HG02610 (cell line): ENCODE measurements around the gene SURF1.
"Not testable (repeated sequence)": the region's sequence is repeated elsewhere in the genome, so short reads cannot be mapped to it uniquely, and the experiment has no call there.

Experiments used
- ATAC-seq: cut with Tn5 transposase; IDR thresholded peaks from one replicate; pipeline ENCODE4 v1.9.1; 2021; ENCODE audit warnings: mild to moderate bottlenecking, moderate library complexity; ENCODE audit not compliant: unreplicated experiment

Gene SURF1

DNA sequence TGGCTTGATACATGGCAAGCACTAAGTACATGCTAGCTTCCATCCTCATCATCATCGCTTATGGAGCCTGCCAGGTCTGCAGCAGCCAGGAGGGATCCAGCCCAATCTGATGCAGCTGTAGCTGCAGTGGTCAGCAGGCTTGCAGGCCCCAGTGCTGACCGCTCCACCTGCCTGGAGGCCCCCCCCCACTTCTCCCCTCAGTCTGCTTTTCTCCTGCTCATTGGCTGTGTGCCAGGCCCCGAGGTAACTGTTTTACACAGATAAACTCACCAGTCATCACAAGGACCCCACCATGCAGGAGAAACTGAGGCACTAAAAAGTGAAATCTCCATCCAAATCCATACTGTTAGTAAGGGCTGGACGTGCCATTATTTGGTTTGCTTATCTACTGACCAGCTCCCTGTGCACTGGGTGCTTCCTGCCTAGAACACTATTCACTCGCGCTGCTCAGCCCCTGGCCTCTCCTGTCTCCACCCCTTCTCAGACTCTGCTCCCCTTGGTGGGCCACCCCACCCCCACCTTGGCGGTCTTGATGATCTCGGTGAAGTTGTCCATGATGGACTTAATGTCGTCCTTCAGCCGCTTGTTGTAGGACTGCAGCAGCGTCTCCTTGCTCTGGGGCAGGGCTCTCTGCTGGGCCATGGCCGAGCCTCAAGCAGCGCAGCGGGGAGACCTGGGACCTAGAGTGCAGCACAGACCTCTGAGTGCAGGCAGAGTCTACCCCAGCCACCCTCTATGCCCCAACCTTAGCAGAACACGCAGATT lies 10.1 kb downstream of the SURF1 start:
- no peak for ATAC-seq

DNA sequence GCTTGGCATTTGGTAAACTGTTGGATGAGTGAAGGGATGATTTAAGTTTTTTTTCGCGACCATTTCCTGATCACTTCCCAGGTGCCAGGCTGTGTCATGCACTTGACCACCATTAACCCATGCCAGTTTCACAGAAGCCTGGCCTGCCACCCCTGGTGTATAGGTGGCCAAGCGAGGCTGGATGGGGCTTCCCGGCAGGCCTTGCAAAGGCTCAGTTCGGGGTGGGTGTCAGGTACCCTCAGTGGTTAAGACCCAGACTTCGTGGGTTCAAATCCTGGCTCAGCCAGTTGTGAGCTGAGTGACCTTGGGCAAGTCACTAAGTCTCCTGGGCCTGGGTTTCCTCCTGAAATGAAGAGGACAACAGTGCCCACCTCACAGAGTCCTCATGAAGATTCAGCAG lies 10.7 kb downstream of the SURF1 start:
- no peak for ATAC-seq

DNA sequence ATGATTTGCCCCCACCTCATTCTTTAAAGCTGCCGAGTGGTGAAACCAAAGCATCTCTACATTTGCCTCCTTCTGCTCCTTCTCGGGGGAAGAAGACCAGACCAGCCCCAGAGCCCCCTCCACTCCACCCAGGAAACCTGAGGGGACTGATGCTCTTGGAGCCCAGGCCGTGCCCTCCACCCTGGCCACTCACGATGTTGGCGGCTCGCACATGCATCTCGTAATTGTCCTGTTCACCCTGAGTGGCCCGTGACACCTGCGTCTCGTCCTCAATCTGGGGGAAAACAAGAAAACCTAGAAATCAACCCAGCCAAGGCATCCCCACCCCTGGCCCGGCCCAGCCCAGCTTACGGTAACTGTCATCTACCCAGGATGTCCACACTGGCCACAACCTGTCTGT lies 11.3 kb downstream of the SURF1 start:
- no peak for ATAC-seq

DNA sequence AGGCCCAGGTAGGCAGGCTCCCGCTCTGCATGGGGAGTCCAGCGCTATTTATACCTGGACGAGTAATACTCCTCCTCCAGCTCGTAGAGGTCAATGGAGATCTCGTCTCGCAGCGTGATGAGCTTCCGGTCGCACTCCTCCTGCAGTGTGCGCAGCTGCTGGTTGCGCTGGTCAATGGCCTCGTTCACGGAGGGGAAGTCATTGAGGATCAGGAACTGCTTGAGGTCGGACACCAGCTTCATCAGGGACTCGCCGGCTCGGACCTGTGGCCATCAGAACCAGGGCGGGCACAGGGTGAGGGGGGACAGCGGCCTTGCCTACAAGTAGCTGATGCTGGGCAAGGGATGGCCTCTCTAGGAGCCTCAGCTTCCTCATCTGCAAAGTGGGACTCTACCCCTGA lies 12.2 kb downstream of the SURF1 start:
- ATAC-seq, result no peak

DNA sequence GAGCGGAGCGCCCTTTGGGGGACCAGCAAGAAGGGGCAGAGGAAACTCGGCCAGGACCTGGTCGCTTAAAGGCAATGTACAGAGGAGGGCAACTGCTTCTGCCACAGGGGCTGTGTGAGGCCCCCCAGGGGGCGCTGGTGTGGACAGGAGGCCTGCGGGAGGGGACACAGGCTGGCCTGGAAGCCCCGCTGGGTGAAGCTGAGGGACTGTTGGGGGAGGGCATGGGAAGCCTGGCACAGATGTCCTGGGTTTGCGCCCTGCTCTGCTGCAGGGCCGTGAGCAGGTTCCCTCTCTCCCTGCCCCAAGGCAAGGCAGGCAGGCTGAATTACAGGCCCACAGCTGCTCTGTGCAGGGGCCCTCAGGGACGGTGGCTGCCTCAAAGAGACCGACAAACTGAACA lies 13.7 kb downstream of the SURF1 start:
- no peak for ATAC-seq

DNA sequence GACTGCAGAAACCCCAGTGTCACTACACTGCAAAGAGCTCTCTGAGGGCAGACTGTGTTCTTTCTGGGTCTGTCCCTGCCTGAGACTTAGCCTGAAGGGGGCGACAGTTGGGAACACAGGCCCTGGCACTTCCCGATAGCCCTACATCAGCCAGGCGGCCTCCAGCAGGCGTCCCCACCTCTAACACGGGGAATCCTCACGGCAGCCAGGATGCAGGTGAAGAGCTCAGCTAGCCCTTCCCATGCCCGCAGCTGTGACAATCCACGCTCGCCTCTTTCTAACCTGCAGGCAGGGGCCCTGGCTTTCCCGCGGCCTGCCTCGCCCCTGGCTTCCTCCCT lies 14.2 kb downstream of the SURF1 start:
- ATAC-seq, result no peak

DNA sequence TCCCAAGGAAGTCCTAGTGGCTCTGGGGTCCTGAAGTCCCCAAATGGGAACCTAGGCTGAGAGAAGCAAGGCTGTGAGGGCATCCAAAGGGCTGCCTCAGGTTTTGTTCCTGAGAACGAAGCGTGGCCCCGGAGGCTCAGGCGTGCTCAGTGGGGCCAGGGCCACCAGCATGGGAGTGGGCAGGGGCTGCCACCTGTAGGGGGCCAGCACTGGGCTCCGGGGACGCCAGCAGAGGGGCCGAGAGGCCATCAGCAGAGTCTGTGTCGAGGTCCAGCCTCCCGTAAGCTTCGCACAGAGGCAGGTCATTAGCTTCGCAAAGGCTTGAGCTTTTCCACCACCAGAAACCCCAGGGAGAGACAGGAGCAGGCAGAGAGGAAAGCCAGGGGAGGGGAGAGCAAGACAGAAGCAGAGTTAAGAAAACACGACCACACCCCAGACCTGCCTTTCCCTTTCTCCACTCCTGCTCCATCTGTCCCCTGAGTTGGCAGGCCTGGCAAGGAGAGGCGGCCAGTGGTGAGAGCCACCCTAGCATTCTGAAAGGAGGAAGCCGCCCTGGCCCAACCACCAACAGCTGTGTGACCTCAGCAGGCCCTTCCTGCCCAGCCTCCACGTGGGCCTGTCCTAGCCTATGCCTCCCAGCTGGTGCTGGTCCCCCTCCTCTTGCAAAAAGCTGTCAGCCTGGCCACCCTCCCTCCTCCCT lies 14.8 kb downstream of the SURF1 start:
- no peak for ATAC-seq

DNA sequence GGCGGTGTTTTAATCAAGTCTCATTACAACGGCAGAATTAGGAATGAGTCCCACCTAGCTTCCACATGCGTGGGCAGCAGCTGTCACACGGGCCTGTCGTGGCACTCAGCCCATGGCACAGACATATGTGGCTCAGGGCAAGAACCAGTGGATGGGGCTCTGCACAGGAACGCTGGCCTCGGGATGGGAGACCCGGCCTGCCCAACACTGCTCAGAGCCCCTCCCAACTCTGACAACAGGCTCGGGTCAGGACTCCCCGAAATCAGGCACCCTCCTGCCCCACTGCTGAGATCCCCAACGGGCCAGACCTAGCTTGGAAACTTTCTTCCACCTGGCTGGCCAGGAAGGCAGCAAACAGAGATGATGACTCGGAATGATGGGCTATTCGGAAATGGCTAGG lies 15.4 kb downstream of the SURF1 start:
- ATAC-seq, result no peak

DNA sequence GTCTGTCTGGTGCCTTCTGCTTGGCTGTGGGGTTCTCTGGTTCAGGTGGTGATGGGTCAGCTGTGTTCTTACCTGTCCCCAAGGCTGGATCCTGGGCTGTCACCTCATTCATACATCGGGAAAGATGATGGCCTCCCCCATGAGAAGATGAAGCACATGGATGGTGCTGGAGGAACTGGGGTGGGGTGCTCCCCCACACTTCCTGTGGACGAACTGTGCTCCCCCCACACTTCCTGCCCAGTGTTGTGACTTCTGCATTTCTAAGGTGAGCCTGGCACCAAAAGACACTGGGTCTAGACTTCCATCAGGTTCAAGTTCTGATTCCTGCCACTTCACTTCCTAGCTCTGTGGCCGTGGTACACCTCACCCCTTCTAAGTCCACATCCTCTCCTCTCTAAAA lies 16.0 kb downstream of the SURF1 start:
- no peak for ATAC-seq

DNA sequence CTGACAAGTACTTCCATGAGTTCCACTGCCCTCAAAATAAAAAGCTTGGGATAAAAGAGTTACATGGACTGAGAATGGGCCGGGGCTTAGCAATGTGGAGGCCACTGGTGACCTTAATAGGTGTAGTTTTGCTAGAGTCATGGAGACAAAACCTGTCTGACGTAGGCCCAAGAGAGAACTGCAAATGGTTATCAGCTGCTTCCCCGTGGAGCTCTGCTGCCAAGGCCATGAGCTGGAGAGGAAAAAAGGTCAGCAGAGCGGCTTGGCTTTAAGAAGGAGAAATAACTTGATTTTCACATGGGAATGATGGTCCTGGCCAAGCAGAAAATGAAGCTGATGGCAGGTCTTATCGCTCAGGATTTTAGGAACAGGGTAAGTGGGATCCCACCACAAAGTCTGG lies 16.6 kb downstream of the SURF1 start:
- no peak for ATAC-seq

DNA sequence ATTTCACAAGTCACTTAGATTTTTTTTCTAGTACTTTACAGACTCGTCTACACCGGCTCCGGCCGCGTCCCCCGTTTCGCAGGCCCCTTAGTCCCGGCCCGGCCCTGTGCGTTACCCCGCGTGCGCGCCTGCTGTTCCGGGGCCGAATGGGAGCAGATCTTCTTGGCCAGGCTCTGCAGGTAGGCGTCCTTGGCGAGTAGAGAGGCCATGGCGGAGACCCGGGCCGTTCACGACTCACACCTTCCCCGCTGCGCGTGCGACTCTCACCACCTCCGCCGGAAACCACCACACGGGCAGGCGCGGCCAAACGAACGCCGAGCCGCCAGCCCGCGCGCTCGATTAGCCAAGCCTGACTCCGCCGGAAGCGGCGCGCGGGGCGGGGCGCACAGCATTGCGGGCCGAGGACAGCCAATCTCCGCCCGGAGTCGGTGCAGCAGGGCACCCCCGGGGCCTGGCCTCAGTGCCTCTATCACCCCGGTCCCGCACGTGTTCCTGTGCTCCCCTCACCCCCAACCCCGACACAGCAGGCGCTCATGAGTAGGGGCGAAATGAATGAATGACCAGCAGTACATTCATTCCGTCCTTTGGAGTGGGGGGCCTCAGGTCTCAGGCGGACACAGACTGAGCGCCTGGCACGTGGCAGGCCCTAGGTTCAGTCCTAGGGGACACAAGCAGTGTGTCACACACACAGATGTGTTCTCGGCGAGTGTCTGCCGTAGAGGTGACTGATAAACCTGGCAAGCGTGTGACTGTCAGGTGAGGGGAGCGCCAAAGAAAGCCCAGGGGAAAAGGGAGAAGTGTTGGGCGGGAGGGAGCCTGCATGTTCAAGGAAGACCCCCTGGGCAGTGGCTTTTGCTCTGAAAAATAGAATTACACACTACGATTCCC lies 20.1 kb downstream of the SURF1 start, which contains the start of gene SURF6:
TSS of gene SURF6 (minus strand) at position 265 of the 888 bp plus-strand sequence. CDS start at position 209, 56 bp downstream.
- peak; percentile 84 for ATAC-seq

DNA sequence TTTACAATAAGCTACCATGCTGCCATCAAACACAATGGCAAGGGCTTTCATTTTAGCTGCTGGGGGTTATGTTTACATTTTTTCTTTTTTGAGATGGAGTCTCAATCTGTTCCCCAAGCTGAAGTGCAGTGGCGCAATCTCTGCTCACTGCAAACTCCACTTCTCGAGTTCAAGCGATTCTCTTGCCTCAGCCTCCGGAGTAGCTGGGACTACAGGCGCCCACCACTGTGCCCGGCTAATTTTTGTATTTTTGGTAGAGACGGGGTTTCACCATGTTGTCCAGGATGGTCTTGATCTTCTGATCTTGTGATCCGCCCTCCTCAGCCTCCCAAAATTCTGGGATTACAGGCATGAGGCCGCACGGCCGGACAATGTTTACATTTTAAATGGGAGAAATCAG lies 21.4 kb downstream of the SURF1 start:
- ATAC-seq, result not testable (repeated sequence)

DNA sequence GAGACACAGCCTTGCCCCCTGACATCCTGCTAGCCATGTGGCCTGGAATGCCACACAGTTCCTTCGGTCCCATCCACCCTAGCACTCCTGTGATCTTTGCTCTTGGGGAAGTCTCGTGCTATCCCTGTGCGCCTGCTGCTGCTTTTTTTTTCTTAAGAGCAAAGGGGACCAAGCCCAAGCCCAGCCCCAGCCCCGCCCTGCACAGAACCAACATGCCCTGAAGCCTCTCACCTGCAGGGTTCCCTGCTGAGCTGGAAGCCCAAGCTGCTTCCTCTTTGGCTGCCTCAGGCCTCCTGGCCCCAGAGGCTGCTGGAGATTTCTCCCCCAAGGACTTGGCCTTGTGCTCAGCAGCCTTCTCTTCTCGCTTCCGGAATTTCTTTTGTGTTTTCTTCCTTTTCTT lies 22.1 kb downstream of the SURF1 start:
- no peak for ATAC-seq

DNA sequence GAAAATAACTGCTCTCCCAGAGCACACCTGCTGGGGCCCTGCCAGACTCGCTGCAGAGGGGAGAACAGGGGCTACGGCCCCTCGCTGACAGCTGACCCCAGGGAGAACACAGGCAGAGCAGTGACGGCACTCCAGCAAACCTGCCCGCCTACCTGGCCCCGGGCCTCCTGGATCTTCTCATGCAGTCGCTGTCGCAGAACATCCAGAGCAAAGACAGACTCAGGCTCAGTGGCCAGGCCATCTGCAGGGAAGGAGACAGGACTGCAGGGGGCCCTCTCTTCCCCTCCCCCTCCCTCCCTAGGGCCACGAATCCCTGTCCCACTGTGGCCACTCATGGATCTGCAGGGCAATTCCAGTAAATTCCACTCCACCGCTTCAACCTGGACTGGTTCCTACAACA lies 22.7 kb downstream of the SURF1 start:
- ATAC-seq, result no peak

DNA sequence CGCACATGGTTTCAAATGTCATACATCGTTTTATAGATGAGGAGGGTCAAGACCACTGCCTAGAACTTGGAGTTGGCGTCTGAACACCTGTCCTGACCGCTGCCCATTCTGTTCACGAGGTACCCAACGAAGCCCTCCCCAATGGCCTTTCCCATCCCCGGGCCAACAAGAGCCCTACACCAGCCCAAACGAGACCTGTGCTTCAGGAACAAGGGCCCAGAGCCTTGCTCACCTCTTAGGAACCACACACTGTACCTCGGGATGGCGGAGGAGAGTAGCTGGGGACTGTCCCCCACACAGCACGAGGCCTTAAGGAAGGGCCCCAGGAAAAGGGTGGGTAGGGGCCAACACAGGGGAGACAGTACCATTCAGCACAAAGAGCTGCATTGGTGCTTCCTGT lies 23.3 kb downstream of the SURF1 start:
- ATAC-seq, result no peak

DNA sequence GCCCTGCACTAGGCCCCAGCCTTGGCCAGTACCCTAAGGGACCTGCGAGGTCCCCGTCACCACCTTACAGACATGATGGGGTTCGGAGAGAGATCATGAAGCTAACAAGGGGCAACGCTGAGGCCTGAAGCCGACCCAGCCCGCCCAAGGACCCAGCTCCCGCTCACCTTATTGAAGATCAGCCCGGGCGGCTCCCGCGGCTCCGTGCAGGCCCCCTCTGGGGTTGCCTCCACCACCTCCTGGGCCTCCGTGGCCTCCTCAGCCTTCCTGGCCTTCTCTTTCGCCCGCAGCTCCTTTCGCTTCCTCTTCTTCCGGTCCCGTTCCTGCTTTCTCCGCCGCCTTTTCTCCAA lies 23.9 kb downstream of the SURF1 start:
- ATAC-seq, result no peak

DNA sequence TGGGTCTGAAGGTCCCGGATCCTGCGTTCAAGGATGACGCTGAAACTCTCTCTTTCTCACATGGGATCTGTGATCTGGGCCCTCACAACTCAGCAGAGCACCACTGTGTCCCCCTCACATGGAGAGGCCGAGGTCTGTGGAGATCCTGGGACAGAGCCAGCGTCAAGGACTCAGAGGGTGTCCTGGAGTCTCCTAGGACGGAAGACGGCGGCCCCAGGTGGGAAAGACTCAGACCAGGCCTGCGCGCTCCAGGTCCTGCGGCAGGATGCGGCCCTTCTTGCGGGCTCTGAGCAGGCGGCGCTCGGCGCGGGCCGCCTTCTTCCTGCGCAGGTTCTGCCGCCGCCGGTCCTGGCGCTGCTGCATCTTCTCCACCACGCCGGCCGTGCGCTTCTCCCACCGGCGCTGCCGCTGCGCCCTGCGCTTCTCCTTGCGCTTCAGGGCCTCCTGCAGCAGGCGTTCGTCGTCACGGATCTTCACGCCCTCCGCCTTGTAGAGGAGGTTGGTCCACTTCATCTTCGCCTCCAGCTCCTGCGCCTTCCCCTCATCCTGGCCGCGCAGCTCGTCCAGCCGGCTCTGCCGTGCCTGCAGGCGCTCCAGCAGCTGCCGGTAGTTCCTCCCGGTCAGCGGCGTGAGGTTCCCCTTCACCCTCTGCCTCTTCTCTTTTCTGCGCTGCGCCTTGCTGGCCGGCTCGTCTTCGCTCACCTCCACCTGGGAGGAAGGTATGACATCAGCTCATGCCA lies 24.5 kb downstream of the SURF1 start:
- no peak for ATAC-seq

DNA sequence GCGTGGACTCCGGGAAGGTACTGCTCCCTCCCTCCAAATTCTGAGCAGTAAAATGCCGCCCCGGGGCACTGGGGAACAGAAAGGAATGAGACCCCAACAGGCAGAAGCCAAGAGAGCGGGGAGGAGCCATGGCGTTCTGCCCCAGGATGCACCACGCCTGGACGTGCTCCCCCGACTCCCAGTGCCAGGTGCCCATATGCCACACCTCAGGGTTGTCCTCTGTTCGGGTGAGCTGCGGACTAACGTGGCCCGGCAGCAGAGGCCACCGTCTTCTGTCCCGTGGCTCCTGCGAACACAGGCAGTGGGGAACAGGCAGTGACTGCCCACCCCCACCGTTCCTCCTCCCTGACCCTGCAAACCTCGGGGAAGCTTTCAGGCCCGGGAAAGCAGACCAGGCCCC lies 25.1 kb downstream of the SURF1 start:
- ATAC-seq, result no peak

DNA sequence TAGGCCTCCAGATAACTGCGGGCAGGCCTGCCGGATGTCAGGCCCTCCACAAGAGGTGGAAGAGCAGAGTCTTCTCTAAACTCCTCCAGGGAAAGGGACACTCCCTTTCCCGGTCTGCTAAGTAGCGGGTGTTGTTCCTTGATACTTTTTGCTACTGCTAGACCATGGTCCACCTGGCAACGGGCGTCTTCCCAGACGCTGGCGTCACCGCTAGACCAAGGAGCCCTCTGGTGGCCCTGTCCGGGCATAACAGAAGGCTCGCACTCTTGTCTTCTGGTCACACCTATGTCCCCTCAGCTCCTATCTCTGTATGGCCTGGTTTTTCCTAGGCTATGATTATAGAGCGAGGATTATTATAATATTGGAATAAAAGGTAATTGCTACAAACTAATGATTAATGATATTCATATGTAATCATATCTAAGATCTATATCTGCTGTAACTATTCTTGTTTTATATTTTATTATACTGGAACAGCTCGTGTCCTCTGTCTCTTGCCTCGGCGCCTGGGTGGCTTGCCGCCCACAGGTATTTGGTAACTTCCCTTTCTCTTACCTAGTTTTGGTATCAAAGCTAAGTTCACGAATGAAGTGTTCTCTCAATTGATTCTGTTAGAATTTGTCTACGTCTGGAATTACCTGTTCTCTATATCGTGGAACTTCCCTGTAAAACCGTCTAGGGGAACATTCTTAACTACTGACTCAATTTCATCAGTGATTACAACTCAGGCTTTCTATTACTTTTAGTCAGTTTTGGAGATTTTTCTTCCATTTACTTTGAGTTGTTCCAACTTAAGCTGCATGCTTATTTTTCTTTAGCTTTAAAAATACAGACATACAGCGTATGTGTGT lies 26.8 kb downstream of the SURF1 start:
- ATAC-seq, result not testable (repeated sequence)

DNA sequence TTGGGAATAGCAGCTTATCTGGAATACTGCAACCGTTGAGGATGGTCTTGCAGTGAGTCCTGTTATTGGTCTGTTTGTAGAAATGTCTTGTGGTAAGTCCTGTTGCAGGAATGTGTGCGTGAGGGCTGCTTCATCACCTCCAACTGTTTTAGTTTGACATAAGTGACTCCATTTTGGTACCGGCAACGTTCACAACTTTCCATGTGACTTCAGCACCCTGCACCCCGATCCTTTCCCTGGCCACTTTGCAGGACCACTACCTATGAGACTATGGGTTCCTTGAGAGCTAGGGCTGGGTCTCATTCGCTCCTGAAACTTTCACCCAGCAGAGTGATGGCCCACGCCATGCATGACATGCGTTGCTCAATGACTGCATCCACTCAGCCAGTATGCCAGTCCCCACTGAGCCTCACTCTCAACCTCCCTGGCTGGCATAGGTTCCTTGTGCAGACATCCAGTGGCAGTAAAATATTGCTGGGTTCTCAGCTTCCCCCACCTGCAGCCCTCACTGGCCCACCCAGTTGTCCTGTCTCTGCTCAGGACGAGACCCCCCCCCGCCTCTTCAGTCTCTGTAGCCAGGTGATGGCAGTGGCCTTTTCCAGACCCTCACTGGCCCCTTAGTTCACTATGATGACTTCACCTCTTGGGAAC lies 28.3 kb downstream of the SURF1 start:
- no peak for ATAC-seq
